GM18951 (cell line): ENCODE results near the gene TMEM168.

Experiments
- POLR2A ChIP-seq: IDR thresholded peaks from 4 replicates; pipeline ENCODE4 v1.6.1; 2011; ENCODE audit warnings: mild to moderate bottlenecking; ENCODE audit not compliant: insufficient read length, insufficient read depth; ENCODE audit errors: extremely low read depth
- in situ Hi-C: fragments of 300-500 bp; cut with MboI; formaldehyde crosslinking; loops from one replicate; pipeline ENCODE4 v1.12.0; 2022; ENCODE audit warnings: low sequenced_read_pairs, mixed read lengths, inconsistent platforms; ENCODE audit not compliant: unreplicated experiment

The TMEM168 gene

DNA sequence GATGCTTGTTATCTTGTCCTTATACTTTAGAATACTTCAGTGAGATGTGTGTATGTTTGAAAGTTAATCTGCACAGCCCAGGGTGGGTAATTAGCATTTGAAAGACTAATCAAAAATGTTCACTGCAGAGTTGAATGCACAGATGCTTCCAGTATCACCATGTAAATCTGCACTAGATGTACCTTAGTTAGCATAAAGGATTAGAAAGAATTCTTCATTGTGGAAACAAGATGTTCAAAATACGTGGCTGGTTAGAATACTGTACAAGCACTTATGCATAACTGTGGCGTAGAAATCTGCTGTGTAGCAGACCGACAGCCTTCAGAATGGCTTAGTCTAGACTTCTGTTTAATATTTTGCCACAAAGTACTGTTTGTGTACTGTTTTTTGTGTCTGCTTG, 2.2 kb upstream of the TMEM168 start:
- no peak for TF ChIP-seq POLR2A
- in situ Hi-C loops, result no loop called here

DNA sequence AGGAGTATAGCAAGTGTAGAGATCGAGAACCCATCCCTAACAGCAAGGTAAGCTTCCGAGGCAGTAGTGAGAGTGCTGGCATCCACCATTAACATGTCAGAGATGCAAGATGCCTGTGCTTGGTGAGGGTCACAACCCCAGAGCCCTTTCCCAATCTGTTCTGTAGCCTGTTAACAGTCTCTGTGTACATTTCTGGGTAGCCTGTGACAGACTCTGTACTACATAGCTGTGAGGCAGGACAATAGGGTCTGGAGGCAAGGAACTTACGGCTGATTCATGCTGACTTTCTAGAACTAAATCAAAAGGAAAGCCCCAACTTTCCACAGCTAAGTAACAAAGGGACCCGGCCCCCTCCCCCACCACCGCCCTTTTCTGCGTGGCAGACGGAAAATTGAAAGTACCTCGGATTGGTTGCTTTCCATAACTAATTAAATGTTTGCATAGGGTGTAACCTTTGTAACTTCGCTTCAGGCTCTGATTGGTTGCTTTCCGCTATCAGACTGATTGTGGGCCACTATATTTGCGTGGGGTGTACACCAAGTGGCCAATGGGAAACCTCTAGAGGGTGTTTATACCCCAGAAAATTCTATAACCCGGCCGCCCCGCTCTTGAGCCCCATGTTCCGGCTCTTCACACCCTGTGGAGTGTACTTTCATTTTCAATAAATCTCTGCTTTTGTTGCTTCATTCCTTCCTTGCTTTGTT, 1.4 kb upstream of the TMEM168 start:
- no peak for TF ChIP-seq POLR2A
- in situ Hi-C loops, result no loop called here

DNA sequence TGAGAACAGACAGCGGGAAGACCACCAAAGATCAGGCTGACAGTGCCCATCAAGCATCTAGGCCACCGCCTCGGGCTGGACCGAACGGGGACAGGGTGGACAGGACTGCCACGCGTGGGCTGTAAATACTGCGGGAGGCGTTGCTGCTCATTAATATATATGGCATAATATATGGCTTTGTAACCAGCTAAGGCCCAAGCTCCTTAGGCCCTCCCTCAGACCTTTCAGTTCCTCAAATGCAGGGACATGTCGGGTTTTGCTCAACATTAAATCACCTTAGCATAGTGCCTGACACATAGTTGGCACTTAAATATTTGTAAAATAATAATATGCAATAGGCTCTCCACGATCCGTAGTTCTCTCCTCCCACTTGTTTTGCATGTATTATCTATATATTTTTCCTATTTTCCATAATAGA, 402 bp upstream of the TMEM168 start:
- in situ Hi-C loops, result no loop called here

DNA sequence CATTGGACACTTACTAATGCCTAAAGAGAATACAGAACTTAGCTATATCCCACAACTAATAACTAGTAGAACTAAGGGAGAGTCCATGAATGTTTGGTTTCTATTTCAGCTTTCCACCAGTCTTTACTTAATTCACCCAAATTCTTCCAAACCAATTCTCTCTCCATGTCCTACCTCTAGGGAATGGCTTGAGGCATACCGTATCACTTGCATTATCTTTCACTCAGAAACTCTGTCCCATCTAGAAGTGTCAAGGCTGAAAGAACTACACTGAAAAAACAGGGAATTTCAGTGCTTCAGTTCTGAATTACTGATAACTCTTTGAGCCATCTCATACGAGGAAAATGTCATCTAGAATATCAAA, 758 bp downstream of the TMEM168 start:
- in situ Hi-C loops, result no loop called here
- TF ChIP-seq POLR2A, result no peak

More for the DNA sequence above, 402 bp upstream of the TMEM168 start:
- TF ChIP-seq POLR2A, result no peak

DNA sequence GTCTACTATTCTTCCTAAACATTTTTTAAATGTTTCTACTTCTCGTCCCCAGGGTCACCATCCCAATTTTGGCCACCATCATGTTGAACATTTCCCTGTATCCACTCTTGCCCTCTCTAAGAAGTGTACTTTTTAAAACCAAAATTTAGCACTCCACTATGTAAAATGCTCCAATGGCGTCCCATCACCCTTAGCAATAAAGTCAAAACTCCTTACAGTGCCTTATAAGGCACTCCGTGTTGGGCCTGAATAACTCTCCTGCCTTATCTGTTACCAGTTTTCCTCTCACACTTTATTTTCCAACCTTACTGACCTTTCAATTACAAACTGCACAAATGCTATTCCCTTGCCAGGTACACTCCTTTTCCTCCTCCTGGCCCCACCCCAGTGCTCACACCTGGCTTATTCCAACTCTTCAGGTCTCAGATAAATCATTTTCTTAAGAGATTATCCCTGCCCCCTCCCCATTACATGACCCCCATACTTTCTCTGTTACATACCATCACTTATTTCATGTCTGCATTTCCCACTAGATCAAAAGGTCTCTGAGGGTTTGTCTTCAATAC, 1.3 kb downstream of the TMEM168 start:
- no peak for TF ChIP-seq POLR2A
- in situ Hi-C loops, result no loop called here

DNA sequence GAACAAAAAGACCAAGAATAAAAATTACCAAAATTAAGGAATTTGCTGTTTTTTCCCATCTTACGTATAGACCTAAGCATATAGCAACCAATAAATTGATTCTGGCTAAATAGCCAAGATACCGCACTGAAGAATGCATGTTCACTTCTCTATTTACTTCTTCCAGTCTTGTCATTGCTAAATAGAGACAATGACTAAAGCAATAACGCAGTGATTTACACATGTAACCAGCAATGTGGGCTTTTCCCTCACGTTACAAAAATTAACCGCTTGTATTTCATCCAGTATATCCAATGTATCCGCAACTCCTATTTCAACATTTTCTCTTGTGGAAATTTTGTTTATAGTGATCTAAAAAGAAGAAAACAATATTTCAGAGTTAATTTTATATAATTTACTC, 5.6 kb downstream of the TMEM168 start:
- in situ Hi-C loops, result no loop called here
- no peak for TF ChIP-seq POLR2A

DNA sequence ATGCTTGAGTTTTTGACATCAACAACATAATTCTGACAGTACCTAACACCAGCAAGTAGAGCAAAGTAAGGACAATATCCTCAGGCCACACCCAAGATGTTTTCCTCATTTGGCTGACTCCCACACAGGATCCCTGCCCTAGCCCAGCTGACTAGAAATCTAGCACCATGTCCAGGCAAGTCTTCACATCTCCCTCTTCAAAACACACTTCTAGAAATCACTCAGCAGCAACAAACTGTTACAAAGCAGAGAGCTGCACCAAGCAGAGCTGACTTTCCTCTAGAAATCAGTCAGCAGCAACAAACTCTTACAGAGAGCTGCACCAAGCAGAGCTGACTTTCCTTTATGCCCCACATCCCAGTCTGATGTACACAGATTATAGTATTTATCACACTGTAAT, 7.7 kb downstream of the TMEM168 start:
- no peak for TF ChIP-seq POLR2A
- in situ Hi-C loops, result no loop called here

DNA sequence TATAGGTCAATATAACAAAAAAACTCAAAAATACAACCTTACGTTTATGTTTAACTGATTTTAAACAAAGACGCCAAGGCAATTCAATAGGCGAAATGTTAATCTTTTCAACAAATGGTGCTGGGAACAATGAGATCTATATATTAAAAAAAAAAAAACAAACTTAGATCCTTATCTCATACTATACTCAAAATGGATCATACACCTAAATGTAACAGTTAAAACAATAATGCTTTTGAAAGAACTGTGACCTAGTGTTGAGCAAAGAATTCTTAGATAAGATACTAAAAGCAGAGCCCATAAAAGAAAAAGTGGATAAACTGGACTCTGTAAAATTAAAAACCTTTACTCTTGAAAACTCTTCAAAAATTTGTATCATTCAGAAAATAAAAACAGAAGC, 8.6 kb downstream of the TMEM168 start:
- in situ Hi-C loops, result no loop called here
- TF ChIP-seq POLR2A, result no peak

DNA sequence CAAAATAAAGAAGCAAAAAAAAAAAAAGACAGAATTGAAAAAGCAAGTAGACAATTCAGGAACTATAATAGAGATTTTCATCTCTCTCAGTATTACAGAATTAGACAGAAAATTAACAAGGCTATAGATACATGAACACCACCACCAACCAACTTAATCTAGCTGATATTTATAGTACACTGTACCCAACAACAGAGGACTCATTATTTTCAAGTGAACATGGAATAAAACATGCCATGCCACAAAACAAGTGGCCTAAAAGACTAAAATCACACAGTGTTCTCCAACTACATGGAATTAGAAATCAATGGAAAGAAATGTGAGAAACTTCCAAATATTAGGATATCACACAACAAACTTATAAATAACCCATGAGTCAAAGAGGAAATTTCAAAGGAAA, 9.1 kb downstream of the TMEM168 start:
- TF ChIP-seq POLR2A, result no peak
- in situ Hi-C loops, result no loop called here

DNA sequence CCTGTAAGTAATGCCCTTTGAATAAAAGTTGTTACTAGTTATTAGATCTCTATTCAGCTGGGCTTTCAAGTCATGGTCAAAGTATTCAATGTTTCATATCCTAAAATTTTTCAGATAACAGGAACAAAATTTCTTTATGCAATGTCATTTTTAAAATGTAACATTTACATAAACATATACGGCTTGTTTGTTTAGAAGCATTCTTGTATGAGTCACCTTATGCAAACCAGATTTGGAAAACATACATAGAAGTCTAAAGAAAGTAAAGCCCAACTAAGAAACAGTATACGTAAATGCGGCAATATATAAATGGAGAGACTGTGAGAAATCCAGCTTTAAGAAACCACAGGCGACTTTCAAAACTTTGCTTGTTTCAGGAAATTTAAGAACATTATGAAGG, 10.5 kb downstream of the TMEM168 start:
- no peak for TF ChIP-seq POLR2A
- in situ Hi-C loops, result no loop called here

DNA sequence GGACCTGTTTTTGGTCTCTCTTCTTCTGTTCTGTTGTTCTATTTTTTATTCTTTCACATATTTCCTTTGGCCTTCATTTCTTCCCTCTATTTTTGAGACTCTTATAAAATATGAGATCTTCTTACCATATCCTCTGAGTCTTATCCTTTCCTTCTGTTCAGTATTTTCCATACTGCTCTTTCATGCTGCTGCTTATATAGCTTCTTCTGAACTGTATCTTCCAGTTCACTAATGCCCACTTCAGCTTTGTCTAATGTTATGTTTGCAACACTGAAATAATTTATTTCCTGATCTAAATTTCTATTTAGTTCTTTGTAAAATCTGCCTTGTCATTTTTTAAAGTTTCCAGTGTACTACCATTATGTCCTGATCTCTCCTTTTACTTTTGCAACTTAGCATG, 12.8 kb downstream of the TMEM168 start:
- TF ChIP-seq POLR2A, result no peak

DNA sequence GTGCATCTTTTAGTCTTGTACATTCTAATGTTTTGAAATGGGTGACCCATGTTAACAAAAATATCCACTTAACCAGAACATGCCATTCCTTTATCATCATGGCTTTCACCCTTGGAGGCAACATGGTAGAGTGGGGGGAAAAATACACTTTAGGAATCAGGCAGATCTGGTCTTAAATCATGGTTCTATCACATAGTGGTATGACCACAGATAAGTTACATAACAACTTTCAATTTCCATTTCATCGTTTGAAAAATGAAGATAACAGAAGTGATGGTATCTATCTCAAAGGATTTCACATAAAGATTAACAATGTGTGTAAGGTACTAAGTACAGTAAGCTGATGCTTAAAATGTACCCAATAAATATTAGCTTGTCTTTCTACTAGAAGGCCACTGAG, 19.0 kb downstream of the TMEM168 start:
- in situ Hi-C loops, result no loop called here
- TF ChIP-seq POLR2A, result no peak

More for the DNA sequence above, 12.8 kb downstream of the TMEM168 start:
- in situ Hi-C loops, result no loop called here

DNA sequence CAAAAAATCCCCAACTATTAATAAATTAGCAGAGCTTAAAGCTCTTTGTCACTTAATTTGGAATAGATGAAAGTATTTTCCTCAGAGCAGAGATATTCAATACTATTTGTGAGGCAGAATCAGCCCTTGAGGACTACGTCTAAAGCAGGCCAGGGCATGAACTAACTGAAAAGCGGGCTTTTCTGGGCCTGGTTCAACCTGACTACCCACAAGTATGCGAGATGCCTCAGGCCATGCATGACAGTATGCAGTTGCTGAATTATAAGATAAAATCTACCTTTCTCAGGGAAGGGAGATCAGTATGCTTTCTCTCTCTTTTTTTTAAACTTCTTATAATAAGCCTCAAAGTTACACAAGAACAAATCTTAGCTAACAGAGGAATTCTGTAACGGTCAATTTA, 20.1 kb downstream of the TMEM168 start:
- in situ Hi-C loops, result no loop called here
- TF ChIP-seq POLR2A, result no peak

DNA sequence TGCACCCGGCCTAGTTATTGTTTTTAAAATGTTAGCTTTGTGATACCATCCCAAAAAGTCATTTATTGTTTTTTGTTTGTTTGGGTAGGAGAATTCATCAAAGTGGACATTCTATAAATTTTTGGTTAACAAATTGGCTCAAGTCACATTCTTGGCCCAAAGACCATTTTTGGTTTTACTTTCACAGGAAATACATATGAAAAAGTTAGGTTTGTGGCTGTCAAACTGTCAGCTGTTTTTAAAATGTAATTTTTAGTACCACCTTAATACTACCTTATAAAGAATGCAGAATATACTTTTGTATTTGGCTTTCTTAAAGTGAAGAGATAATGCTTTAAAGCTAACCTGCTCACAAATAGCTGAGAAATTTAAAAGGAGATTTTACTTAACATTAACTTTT, 25.1 kb downstream of the TMEM168 start:
- TF ChIP-seq POLR2A, result no peak
- in situ Hi-C loops, result no loop called here

DNA sequence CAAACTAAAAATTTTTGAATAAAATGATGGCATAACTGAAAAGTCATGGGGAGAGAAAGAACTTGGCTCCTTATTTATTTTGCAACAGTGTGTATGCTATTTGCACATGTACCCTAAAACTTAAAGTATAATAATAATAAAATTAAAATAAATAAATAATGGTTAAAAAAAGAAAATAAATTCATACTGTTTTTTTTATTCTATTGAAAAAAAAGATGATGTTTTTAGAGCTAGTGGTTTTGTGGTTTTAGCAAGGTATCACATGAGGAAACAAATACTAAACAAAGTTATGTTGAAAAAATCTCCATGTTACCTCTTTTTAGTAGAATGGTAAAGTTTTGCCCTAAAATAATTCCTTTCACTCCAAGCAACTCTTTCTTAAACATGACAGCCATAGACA, 26.2 kb downstream of the TMEM168 start:
- in situ Hi-C loops, result no loop called here
- TF ChIP-seq POLR2A, result no peak

DNA sequence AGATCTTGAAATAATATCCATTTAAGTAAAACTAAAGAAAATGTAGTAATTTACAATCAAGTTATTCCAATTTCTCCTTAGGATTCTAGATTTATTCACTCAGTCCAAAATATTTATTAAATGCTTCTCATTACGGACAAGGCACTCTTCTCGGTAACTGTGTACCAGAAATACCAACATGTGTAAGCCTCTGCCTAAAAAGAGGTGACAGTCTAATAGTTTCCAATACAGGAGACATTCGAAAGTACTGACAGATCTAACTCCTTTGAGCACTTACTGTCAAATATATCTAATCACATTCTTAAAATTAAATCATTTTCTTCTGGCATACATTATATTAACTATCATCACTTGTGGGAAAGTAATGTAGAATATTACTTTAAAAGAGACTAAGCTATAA, 26.9 kb downstream of the TMEM168 start:
- no peak for TF ChIP-seq POLR2A
- in situ Hi-C loops, result no loop called here
